HUDEP-2 (cell line): Measurements from ENCODE around the gene KCNJ1.

Experiments used
- DNase-seq, 76 experiments: peaks; one replicate each; lab custom pipeline; 2025; ENCODE audit not compliant: unreplicated experiment in 76 of 76; lab: John Stamatoyannopoulos, UW

KCNJ1 gene

GRCh38 chr11:128856241-128856640, 10.9 kb downstream of the KCNJ1 start:
- no peak for DNase-seq

- no peak for DNase-seq
Observed at GRCh38 chr11:128854841-128855240, 12.3 kb downstream of the KCNJ1 start.

GRCh38 chr11:128853559-128853958, 13.5 kb downstream of the KCNJ1 start:
- DNase-seq = no peak

GRCh38 chr11:128852327-128853023, 14.6 kb downstream of the KCNJ1 start:
- no peak for DNase-seq

- peak in 38 of 76 experiments; percentile 1 to 70 (median 15) for DNase-seq
Observed at GRCh38 chr11:128848815-128849455, 18.2 kb downstream of the KCNJ1 start.

- DNase-seq = no peak
Observed at GRCh38 chr11:128846985-128847384, 20.1 kb downstream of the KCNJ1 start.

- DNase-seq = no peak
Observed at GRCh38 chr11:128845334-128845780, 21.7 kb downstream of the KCNJ1 start.

GRCh38 chr11:128843198-128843785, 23.8 kb downstream of the KCNJ1 start:
- DNase-seq = no peak

GRCh38 chr11:128841461-128842072, 25.5 kb downstream of the KCNJ1 start:
- DNase-seq = no peak

- no peak for DNase-seq
Observed at GRCh38 chr11:128840783-128841182, 26.3 kb downstream of the KCNJ1 start.

- DNase-seq = no peak
Observed at GRCh38 chr11:128840137-128840536, 27.0 kb downstream of the KCNJ1 start.

GRCh38 chr11:128839081-128839480, 28.0 kb downstream of the KCNJ1 start:
- no peak for DNase-seq

GRCh38 chr11:128837627-128838026, 29.5 kb downstream of the KCNJ1 start:
- no peak for DNase-seq

GRCh38 chr11:128835741-128836430, 31.2 kb downstream of the KCNJ1 start:
- DNase-seq = no peak

- DNase-seq = no peak
Observed at GRCh38 chr11:128834157-128834556, 32.9 kb downstream of the KCNJ1 start.

- DNase-seq = no peak
Observed at GRCh38 chr11:128832121-128832497, 35.0 kb downstream of the KCNJ1 start.

GRCh38 chr11:128831174-128832120, 35.6 kb downstream of the KCNJ1 start:
- peak in 66 of 76 experiments; percentile 2 to 73 (median 47) for DNase-seq

- DNase-seq = no peak
Observed at GRCh38 chr11:128830290-128831173, 36.6 kb downstream of the KCNJ1 start.

GRCh38 chr11:128828350-128828749, 38.7 kb downstream of the KCNJ1 start:
- no peak for DNase-seq
